Measurements from ENCODE around the gene SELENOK. TPM values are rescaled to one million over a fixed set of nuclear protein-coding genes. Genes with fewer than 3 reads are reported as not detected.
A peak's percentile ranks its signal among the peaks of the same experiment; 100 is the strongest.

SELENOK gene
- polyA plus RNA-seq, 3 donors, result 78.9 to 88.2 (median 84.7) TPM

DNA sequence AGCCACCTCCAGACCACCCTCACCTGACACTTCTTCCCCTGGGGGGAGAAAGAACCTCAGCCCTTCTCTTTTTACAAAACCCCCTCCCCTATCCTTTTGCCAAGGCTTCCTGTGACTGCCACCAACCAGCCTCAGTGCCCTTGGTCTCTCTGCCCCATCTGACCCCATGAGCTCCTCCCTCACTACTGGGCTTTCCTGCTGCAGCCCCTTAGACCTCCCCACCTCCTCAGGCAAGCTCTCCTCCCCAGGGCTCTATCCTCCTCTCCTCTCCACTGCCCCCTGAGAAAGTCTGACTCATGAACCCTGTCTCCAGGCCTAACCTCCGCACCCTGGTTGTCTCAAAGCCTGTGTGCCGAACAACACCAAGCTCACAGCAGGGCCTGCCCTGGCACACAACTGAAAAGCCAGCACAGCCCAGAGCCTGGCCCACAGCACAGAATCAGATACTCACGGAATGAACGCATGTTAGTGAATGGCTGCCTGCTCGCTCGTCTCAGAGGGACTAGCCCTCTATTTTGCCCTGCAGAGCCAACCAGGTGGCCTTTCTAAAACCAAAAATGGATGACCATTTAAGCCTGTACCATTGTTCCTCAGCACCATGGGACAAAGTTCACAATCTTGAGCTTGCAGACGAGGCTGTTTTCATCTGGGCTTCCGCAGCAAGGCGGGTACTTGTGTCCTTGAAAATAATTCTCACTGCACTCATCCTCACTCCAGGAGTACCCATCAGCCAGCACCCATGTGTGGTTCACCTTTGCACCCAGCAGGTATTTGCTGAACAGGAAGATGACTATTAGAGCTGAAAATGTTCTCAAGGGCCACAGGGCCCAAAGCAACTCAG is 47.2 kb downstream of the SELENOK start:
- no peak for DNase-seq (ENCODE audit: low read depth in 3 of 3, low spot score in 2 of 3)

GRCh38 chr3:53843195-53844177 is 48.2 kb downstream of the SELENOK start:
- DNase-seq (ENCODE audit: low read depth in 3 of 3, low spot score in 2 of 3), result no peak

- peak in 1 of 3 donors; percentile 18 for DNase-seq (ENCODE audit: low read depth in 3 of 3, low spot score in 2 of 3)
Observed at GRCh38 chr3:53842436-53843194, 49.0 kb downstream of the SELENOK start.

GRCh38 chr3:53841296-53841695 is 50.4 kb downstream of the SELENOK start:
- DNase-seq (ENCODE audit: low read depth in 3 of 3, low spot score in 2 of 3), result no peak

DNA sequence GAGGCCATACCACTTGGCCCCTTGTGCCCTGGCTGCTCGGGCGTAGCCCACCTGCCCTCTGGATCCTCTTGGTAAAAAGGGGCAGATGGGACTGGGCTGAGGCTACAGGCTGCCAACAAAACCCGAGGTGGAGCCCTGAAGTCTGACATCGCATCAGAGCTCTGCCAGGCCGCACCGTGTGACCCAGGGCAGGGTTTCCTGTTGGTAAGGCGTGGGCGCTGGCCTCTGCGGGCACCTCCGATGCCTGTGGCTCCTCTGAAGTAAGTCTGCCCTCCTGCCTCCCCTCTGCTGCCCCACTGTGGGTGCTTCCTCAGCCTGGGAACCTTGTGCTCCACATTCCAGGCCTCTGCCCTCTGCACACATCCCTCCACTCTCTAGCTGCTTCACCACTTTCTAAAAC is 54.3 kb downstream of the SELENOK start:
- no peak for DNase-seq (ENCODE audit: low read depth in 3 of 3, low spot score in 2 of 3)

- no peak for DNase-seq (ENCODE audit: low read depth in 3 of 3, low spot score in 2 of 3)
Observed at GRCh38 chr3:53836084-53836872, 55.4 kb downstream of the SELENOK start.

- no peak for DNase-seq (ENCODE audit: low read depth in 3 of 3, low spot score in 2 of 3)
Observed at GRCh38 chr3:53835257-53835656, 56.4 kb downstream of the SELENOK start.

- DNase-seq (ENCODE audit: low read depth in 3 of 3, low spot score in 2 of 3), result no peak
Observed at GRCh38 chr3:53834429-53835095, 57.1 kb downstream of the SELENOK start.

Other genes with a start within 250 kb of the SELENOK start
- 1 to 10 TPM; 6.7 to 9.1 (median 8.8) TPM for gene CHDH, start 45.4 kb downstream of the SELENOK start, polyA plus RNA-seq (ENCODE audit: insufficient read length in 3 of 3)
- gene IL17RB, start 45.3 kb downstream of the SELENOK start, polyA plus RNA-seq (ENCODE audit: insufficient read length in 3 of 3), result 10 to 100 TPM; 14.2 to 17.3 (median 15.4) TPM
- gene ACTR8, start 9.7 kb downstream of the SELENOK start, polyA plus RNA-seq (ENCODE audit: insufficient read length in 3 of 3), result 10 to 100 TPM; 36.5 to 44.0 (median 41.9) TPM
- 1 to 10 TPM; 1.4 to 1.8 (median 1.6) TPM for gene CACNA2D3, start 230.7 kb upstream of the SELENOK start, polyA plus RNA-seq (ENCODE audit: insufficient read length in 3 of 3)

All from right renal cortex interstitium (tissue), 3 donors.